ENCODE results near the gene TNNT2. TPM values are rescaled to one million over a fixed set of nuclear protein-coding genes. Genes with fewer than 3 reads are reported as not detected.

TNNT2 gene
- total and polyA plus RNA-seq, 2 of the 13 experiments (the other 11 are each of a cell fraction or from before 2014, with no cell fraction given): 0.20 to 0.63 TPM

GRCh38 chr1:201318504-201319340 is 58.8 kb downstream of the TNNT2 start (continued):
- TF ChIP-seq KLF15 (CRISPR knock-in tag; IDR thresholded peaks at IDR 0.05; ENCODE audit: borderline replicate concordance) (no peak), SP140L (CRISPR knock-in tag; IDR thresholded peaks at IDR 0.05; ENCODE audit: borderline replicate concordance) (no peak), PBX3 (CRISPR knock-in tag; IDR thresholded peaks at IDR 0.05; ENCODE audit: borderline replicate concordance) (no peak), ZZZ3 (CRISPR knock-in tag; IDR thresholded peaks at IDR 0.05; ENCODE audit: borderline replicate concordance) (no peak), RORA (CRISPR knock-in tag; IDR thresholded peaks at IDR 0.05) (no peak), ZBTB26 (CRISPR knock-in tag; IDR thresholded peaks at IDR 0.05; ENCODE audit: borderline replicate concordance) (no peak)

GRCh38 chr1:201317551-201317950 is 59.9 kb downstream of the TNNT2 start:
- Histone ChIP-seq H3K27ac (ENCODE audit: extremely low read length, insufficient read depth, low read length) (no peak overlapping the region), H3K27me3 (ENCODE audit: control insufficient read depth in 1 of 2, insufficient read depth in 2 of 2, low read length in 2 of 2) (peaks cover 2 to 14% of the 10 kb centered on the region in 2 experiments; a peak in 2 of 5 replicates), H2AFZ (ENCODE audit: low read length) (no peak overlapping the region), H3K36me3 (replicated peaks in 1 of 2; ENCODE audit: control insufficient read depth in 1 of 2, insufficient read depth in 2 of 2, low read length in 2 of 2) (no peaks in the 10 kb centered on the region), H3K9me3 (ENCODE audit: low read length) (no peaks in the 10 kb centered on the region), H3K4me2 (ENCODE audit: low read depth, low read length) (no peak overlapping the region), H3K4me1 (ENCODE audit: insufficient read depth, low read length) (no peaks in the 10 kb centered on the region), H3K4me3 (replicated peaks in 1 of 3; ENCODE audit: insufficient read depth in 1 of 3, low read depth in 2 of 3, low read length in 3 of 3) (no peak overlapping the region), H3K9ac (ENCODE audit: insufficient read depth, low read depth, low read length) (no peak overlapping the region), H3K79me2 (ENCODE audit: insufficient read depth, low read length) (no peaks in the 10 kb centered on the region), H4K20me1 (ENCODE audit: insufficient read depth, low read length) (no peaks in the 10 kb centered on the region)
- CTCF ChIA-PET (ENCODE audit: low intra/inter-chr PET ratio, low total read pairs): no interaction called here
- BruUV-seq (replicated peaks): no TSS peak
- 28% methylated on average over 6 of the region's 13 CpGs for WGBS (ENCODE audit: low lambda C conversion rate)
- POLR2A ChIA-PET: no interaction called here
- DNase-seq (ENCODE audit: low spot score) (no peak), ATAC-seq (no peak), FAIRE-seq (no peak)
- in situ Hi-C loops (cut with HindIII; ENCODE audit: extremely low pct_ligation_motif_present, low pct_unique_long_range_greater_than_20kb): no loop called here
- intact Hi-C loops (cut with micrococcal nuclease; ENCODE audit: unreplicated experiment): no loop called here
- no peak for TF ChIP-seq ATF1 (CRISPR knock-in tag; IDR thresholded peaks at IDR 0.05)
